ENCODE results near the gene C22orf42.

The C22orf42 gene

GRCh38 chr22:32132783-32133182 lies 26.3 kb downstream of the C22orf42 start:
- DNase-seq: no peak

DNA sequence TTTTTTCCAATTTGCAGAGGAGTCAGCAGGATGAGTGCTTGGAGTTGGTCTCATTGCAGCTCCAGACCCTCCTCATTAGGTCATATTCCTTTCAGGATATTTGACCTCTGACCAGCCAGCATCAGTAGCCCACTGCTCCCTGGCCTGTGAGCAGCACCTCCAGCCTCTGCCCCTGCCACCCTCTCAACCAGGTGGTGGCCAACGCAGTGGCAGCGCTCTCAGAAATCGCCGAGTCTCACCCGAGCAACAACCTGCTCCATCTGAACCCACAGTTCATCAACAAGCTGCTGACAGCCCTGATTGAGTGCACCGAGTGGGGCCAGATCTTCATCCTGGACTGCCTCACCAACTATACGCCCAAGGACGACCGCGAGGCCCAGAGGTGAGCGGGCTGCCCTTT lies 27.0 kb downstream of the C22orf42 start:
- no peak for DNase-seq

DNA sequence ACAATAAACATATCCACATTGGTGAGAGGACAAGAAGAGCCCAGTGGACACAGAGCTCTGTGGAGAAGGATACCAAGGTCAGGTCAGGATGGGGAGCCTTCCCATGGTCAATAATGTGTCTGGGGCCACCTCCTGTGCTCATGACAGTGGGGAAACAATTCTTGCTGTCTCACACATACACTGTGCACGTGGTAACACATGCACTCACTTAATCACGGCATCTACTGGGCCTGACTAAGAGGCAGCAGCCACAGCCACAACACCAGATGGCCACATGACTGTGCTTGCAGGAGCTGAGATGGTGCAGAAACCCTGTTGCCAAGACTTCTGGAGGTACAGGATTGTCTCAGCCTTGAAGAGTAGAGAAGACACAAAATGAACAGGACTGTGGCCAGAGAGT lies 28.6 kb downstream of the C22orf42 start:
- no peak for DNase-seq

- no peak for DNase-seq
These were observed 31.2 kb downstream of the C22orf42 start for GRCh38 chr22:32127904-32128303.

- no peak for DNase-seq
These were observed 35.4 kb downstream of the C22orf42 start for GRCh38 chr22:32123657-32124056.

DNA sequence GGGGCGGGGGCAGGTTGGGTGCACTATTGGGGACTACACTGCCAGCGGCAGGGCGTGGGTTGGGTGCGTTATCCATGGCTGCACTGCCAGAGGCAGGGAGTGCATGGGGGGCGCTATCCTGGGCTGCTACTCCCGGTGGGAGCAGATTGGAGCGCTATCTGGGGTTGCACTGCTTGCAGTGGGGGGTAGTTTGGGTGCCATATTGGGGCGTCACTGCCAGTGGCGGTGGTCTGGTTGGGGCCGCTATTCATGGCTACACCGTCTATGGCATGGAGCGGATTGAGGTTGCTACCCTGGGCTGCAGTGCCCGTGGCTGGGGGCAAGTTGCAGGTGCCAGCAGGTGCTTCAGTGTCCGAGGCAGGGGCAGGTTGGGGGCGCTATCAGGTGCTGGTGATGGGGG lies 36.2 kb downstream of the C22orf42 start:
- no peak for DNase-seq

- no peak for DNase-seq
These were observed 38.5 kb downstream of the C22orf42 start for GRCh38 chr22:32120603-32121002.

DNA sequence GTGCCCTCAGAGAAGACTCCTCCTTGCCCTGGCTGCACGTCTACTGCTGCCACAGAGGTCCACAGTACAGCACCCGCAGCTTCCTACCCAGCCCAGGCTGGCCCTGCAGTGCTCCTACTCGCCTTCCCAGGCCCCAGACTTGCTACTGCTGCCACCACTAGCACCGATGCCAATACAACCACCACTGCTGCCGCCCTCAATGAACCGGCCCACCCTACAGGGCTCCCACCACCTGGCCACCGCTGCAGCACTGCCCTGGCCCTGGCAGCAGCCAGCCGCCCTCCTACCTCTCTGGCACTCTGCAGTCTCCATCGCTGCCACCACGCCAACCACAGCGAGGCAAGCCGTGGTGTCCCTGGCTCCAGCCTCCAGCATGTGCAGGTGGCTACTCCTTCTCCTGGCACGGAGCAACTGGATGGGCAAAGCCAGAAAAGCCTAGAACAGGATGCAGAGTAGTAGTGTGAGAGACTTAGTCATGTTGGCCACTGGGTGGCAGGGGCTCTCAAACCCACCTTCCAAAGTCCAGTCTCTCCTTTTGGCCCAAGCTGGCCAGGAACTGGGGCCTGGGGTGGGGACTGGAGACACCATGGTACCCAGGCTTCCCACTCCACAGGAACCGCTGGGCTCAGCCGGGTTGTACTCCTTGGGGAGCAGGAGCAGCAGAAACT lies 39.4 kb downstream of the C22orf42 start:
- DNase-seq: no peak

- no peak for DNase-seq
These were observed 46.7 kb downstream of the C22orf42 start for GRCh38 chr22:32112380-32112779.

DNA sequence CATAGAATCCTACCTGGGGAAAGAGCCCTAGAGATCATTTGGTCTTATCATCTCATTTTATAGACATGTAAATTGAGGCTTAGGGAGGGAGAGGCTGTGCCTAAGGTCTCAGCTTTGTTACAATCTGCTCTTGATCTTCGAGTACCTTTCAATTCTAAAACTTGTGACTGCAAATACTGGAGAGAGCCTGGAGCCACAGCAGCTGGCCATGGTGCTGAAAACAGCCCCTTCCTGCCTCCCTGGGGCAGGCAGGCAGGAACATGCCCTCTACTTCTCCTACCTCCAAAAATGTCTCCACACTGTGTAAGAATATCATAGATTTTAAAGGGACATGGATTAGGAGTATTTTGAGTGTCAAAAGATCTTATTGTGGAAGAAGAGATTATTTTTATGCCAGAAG lies 52.2 kb downstream of the C22orf42 start:
- no peak for DNase-seq

- no peak for DNase-seq
These were observed 55.3 kb downstream of the C22orf42 start for GRCh38 chr22:32103658-32104315.

GRCh38 chr22:32100711-32101110 lies 58.4 kb downstream of the C22orf42 start:
- no peak for DNase-seq

Data from NCI-H774 (cell line).